GM21423 (cell line): Measurements from ENCODE around the gene LIMA1.
"Not testable (repeated sequence)": the region's sequence is repeated elsewhere in the genome, so short reads cannot be mapped to it uniquely, and the experiment has no call there.

ENCODE experiments used
- ATAC-seq: cut with Tn5 transposase; IDR thresholded peaks from one replicate; pipeline ENCODE4 v1.9.1; 2021; ENCODE audit warnings: mild to moderate bottlenecking, moderate library complexity; ENCODE audit not compliant: unreplicated experiment

LIMA1 gene

GRCh38 chr12:50287271-50287670, 4.0 kb upstream of the LIMA1 start:
- ATAC-seq: no peak

- ATAC-seq: no peak
These were observed 1.9 kb upstream of the LIMA1 start for GRCh38 chr12:50285253-50285652.

- ATAC-seq: no peak
These were observed 545 bp downstream of the LIMA1 start for GRCh38 chr12:50282721-50283228.

GRCh38 chr12:50279501-50279900, 3.8 kb downstream of the LIMA1 start:
- no peak for ATAC-seq

- no peak for ATAC-seq
These were observed 6.2 kb downstream of the LIMA1 start for GRCh38 chr12:50276912-50277671.

- no peak for ATAC-seq
These were observed 7.3 kb downstream of the LIMA1 start for GRCh38 chr12:50276068-50276467.

- ATAC-seq: no peak
These were observed 7.8 kb downstream of the LIMA1 start for GRCh38 chr12:50275556-50275955.

- not testable (repeated sequence) for ATAC-seq
These were observed 8.2 kb downstream of the LIMA1 start for GRCh38 chr12:50275127-50275526.

GRCh38 chr12:50271724-50272247, 11.5 kb downstream of the LIMA1 start:
- ATAC-seq: no peak

GRCh38 chr12:50268482-50268881, 14.8 kb downstream of the LIMA1 start:
- no peak for ATAC-seq

- no peak for ATAC-seq
These were observed 17.4 kb downstream of the LIMA1 start for GRCh38 chr12:50265770-50266524.

GRCh38 chr12:50263832-50264231, 19.5 kb downstream of the LIMA1 start:
- no peak for ATAC-seq

GRCh38 chr12:50261654-50262053, 21.7 kb downstream of the LIMA1 start:
- ATAC-seq: no peak

- no peak for ATAC-seq
These were observed 25.2 kb downstream of the LIMA1 start for GRCh38 chr12:50258167-50258551.

GRCh38 chr12:50257236-50258166, 25.8 kb downstream of the LIMA1 start:
- ATAC-seq: no peak

- ATAC-seq: no peak
These were observed 26.6 kb downstream of the LIMA1 start for GRCh38 chr12:50256761-50257160.

GRCh38 chr12:50252977-50253602, 30.2 kb downstream of the LIMA1 start:
- ATAC-seq: no peak

GRCh38 chr12:50251619-50252252, 31.6 kb downstream of the LIMA1 start:
- no peak for ATAC-seq

GRCh38 chr12:50249464-50250182, 33.7 kb downstream of the LIMA1 start:
- no peak for ATAC-seq
